ENCODE results near the gene MON1A. TPM values are rescaled to one million over a fixed set of nuclear protein-coding genes. Genes with fewer than 3 reads are reported as not detected.

MON1A gene
- total and polyA plus RNA-seq, 2 of the 8 experiments (the other 6 are each of a cell fraction or from before 2014, with no cell fraction given) = 10.3 to 14.1 TPM

- TF ChIP-seq ZNF274 (IDR thresholded peaks at IDR 0.05; ENCODE audit: borderline replicate concordance, extremely low read depth, low read length) = no peak
- no peak for TF ChIP-seq ATF2 (IDR thresholded peaks at IDR 0.05; ENCODE audit: low read length)
- TF ChIP-seq HDAC2 (IDR thresholded peaks at IDR 0.05; ENCODE audit: borderline replicate concordance in 1 of 2, low read depth in 2 of 2, low read length in 2 of 2) = no peak
- no peak for TF ChIP-seq ASH2L (IDR thresholded peaks at IDR 0.05; ENCODE audit: low read length)
- TF ChIP-seq CEBPB (IDR thresholded peaks at IDR 0.05; ENCODE audit: low read depth, low read length) = no peak
Observed at GRCh38 chr3:49942651-49943050, 13.0 kb upstream of the MON1A start (continued).
